Tibial nerve (tissue), 4 donors: Measurements from ENCODE around the gene GPR158. TPM values are rescaled to one million over a fixed set of nuclear protein-coding genes. Genes with fewer than 3 reads are reported as not detected.

Experiments
- DNase-seq, 2 donors: peaks; one replicate each; pipeline ENCODE4 v3.0.0-alpha.2; 2019; ENCODE audit warnings: low spot score in 2 of 2
- H3K27ac ChIP-seq, 4 donors: fragments of 200-600 bp; sonication (generic) in 3 of 4; one replicate each; pipeline ENCODE4 v1.5.1; 2017 to 2019; ENCODE audit warnings: mild to moderate bottlenecking in 1 of 4
- H3K27me3 ChIP-seq, 2 donors: fragments of 200-600 bp; sonication (generic) in 1 of 2; one replicate each; pipeline versions ENCODE4 v1.5.1 to v1.6.0; 2017 to 2019
- H3K36me3 ChIP-seq, 3 donors: fragments of 200-600 bp; sonication (generic); one replicate each; pipeline ENCODE4 v1.5.1; 2018 to 2019
- H3K4me1 ChIP-seq, 4 donors: fragments of 200-600 bp; sonication (generic) in 3 of 4; one replicate each; pipeline ENCODE4 v1.5.1; 2017 to 2019
- H3K4me3 ChIP-seq, 4 donors: fragments of 200-600 bp; sonication (generic) in 3 of 4; one replicate each; pipeline ENCODE4 v1.5.1; 2017 to 2019; ENCODE audit warnings: mild to moderate bottlenecking in 1 of 4, moderate library complexity in 1 of 4
- H3K9me3 ChIP-seq, 4 donors: fragments of 200-600 bp; sonication (generic) in 3 of 4; one replicate each; pipeline ENCODE4 v1.5.1; 2017 to 2019
- CTCF ChIP-seq, 5 experiments: fragments of 200-600 bp in 3 of 5; fragments of 450-650 bp in 2 of 5; sonication (generic) in 3 of 5; IDR thresholded peaks; one replicate each; pipeline ENCODE4 v1.5.1; 2016 to 2019; ENCODE audit warnings: antibody characterized with exemption in 5 of 5, mild to moderate bottlenecking in 3 of 5, moderate library complexity in 2 of 5
- EP300 ChIP-seq, 2 donors: sonication (generic); formaldehyde crosslinking; IDR thresholded peaks; one replicate each; pipeline ENCODE4 v1.6.1; 2017; ENCODE audit warnings: antibody characterized with exemption in 2 of 2, mild to moderate bottlenecking in 1 of 2
- POLR2A ChIP-seq, 2 donors: fragments of 450-650 bp; IDR thresholded peaks; one replicate each; pipeline ENCODE4 v1.6.1; 2017; ENCODE audit warnings: antibody characterized with exemption in 2 of 2, mild to moderate bottlenecking in 2 of 2, moderate library complexity in 2 of 2
- WGBS, 2 donors: methylation state at CpG; one replicate each; pipeline ENCODE4 v1.1.5; 2018; 5-methylcytosine and 5-hydroxymethylcytosine counted together
- total RNA-seq, 4 donors: library from RNA; depleted of rRNA; stranded (reverse); fragments of >200 nt; gene quantifications; one replicate each; pipeline ENCODE4 v1.1.0, GENCODE V29; 2016

GPR158 gene
- total RNA-seq, 4 donors from 2014 or later, result under 0.01 to 0.39 (median under 0.01) TPM

- no peak for DNase-seq
- Histone ChIP-seq H3K27ac (no peak overlapping the region), H3K36me3 (no peaks in the 10 kb centered on the region), H3K27me3 (no peaks in the 10 kb centered on the region), H3K4me1 (no peaks in the 10 kb centered on the region), H3K4me3 (no peak overlapping the region), H3K9me3 (no peaks in the 10 kb centered on the region)
- WGBS, 2 donors, result 73 to 88% methylated on average over 5 of the region's 5 CpGs
- TF ChIP-seq CTCF (IDR thresholded peaks at IDR 0.05) (no peak), EP300 (IDR thresholded peaks at IDR 0.05) (no peak), POLR2A (IDR thresholded peaks at IDR 0.05) (no peak)
Observed at GRCh38 chr10:25261558-25261957, 86.8 kb downstream of the GPR158 start.

DNA sequence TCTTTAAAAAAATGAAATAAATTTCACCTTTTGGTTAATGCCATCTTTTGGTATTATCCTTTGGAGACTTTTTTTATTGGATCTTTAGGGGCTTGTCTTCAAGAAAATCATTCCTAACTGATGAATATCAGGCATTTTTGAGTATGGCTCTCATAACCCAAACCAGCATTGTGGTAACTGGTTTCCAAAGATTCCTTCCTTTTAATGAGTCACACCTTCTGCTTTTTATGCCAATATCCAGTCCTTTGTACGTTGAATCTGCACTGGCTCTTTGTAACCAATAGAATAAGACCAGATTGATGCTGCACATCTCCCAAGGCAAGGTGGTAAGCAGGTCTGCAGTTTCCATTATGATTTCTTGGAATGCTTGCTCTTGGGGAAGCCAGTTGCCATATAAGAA lies 89.1 kb downstream of the GPR158 start:
- 38 to 58% methylated on average over 1 of the region's 1 CpG for WGBS, 2 donors
- TF ChIP-seq POLR2A (IDR thresholded peaks at IDR 0.05), result no peak
- no peak for TF ChIP-seq CTCF (IDR thresholded peaks at IDR 0.05)
- TF ChIP-seq EP300 (IDR thresholded peaks at IDR 0.05), result no peak
- no peak overlapping the region for H3K4me3 ChIP-seq

DNA sequence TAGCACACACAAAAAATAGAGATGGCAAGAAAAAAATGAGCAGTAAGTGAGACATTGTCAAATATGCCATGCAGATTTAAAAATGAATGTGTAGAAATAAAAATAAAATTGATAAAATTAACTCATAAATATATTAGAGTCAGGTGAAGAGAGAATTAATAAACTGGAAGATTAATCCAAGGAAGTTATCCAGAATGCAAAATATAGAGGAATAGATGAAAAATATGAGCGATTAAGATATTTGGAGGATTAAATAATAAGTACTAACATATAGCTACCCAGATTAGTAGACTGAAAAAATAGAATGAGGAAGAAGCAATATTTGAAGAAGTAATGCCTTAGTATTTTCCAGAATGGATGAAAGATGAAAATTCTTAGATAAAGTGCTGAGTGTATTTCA lies 103.4 kb downstream of the GPR158 start:
- TF ChIP-seq EP300 (IDR thresholded peaks at IDR 0.05) (no peak), CTCF (IDR thresholded peaks at IDR 0.05) (no peak), POLR2A (IDR thresholded peaks at IDR 0.05) (no peak)
- peaks cover 0 to 26% (median 4%) of the 10 kb centered on the region in 4 donors for H3K9me3 ChIP-seq
- WGBS, 2 donors, result 86 to 94% methylated on average over 1 of the region's 1 CpG
- H3K36me3 ChIP-seq, result no peaks in the 10 kb centered on the region
- DNase-seq, result no peak
- H3K27ac ChIP-seq, result no peak overlapping the region
- no peaks in the 10 kb centered on the region for H3K27me3 ChIP-seq
- H3K4me3 ChIP-seq, result no peak overlapping the region
- H3K4me1 ChIP-seq, result no peaks in the 10 kb centered on the region

More for the DNA sequence above, 89.1 kb downstream of the GPR158 start:
- no peak for DNase-seq
- H3K4me1 ChIP-seq, result no peaks in the 10 kb centered on the region
- H3K36me3 ChIP-seq, result no peaks in the 10 kb centered on the region
- no peaks in the 10 kb centered on the region for H3K27me3 ChIP-seq
- no peak overlapping the region for H3K27ac ChIP-seq
- no peaks in the 10 kb centered on the region for H3K9me3 ChIP-seq

- TF ChIP-seq EP300 (IDR thresholded peaks at IDR 0.05) (no peak), CTCF (IDR thresholded peaks at IDR 0.05) (no peak), POLR2A (IDR thresholded peaks at IDR 0.05) (no peak)
- Histone ChIP-seq H3K4me1 (no peaks in the 10 kb centered on the region), H3K27ac (no peak overlapping the region), H3K36me3 (no peaks in the 10 kb centered on the region), H3K27me3 (no peaks in the 10 kb centered on the region), H3K9me3 (peaks cover 0 to 26% (median 4%) of the 10 kb centered on the region in 4 donors), H3K4me3 (no peak overlapping the region)
- WGBS, 2 donors, result 97 to 98% methylated on average over 1 of the region's 1 CpG
- no peak for DNase-seq
Observed at GRCh38 chr10:25280076-25280475, 105.3 kb downstream of the GPR158 start.

GRCh38 chr10:25280573-25280972 lies 105.8 kb downstream of the GPR158 start:
- H3K36me3 ChIP-seq, result no peaks in the 10 kb centered on the region
- TF ChIP-seq CTCF (IDR thresholded peaks at IDR 0.05) (no peak), EP300 (IDR thresholded peaks at IDR 0.05) (no peak), POLR2A (IDR thresholded peaks at IDR 0.05) (no peak)
- WGBS, 2 donors, result 70 to 83% methylated on average over 7 of the region's 7 CpGs
- H3K4me1 ChIP-seq, result no peaks in the 10 kb centered on the region
- no peak overlapping the region for H3K27ac ChIP-seq
- H3K4me3 ChIP-seq, result no peak overlapping the region
- peaks cover 0 to 31% (median 4%) of the 10 kb centered on the region in 4 donors for H3K9me3 ChIP-seq
- no peaks in the 10 kb centered on the region for H3K27me3 ChIP-seq
- no peak for DNase-seq
